ENCODE measurements around the gene MLPH. TPM values are rescaled to one million over a fixed set of nuclear protein-coding genes. Genes with fewer than 3 reads are reported as not detected.

MLPH gene
- total RNA-seq, 3 donors from 2014 or later, result 0.38 to 0.48 (median 0.47) TPM

GRCh38 chr2:237492137-237492890, 5.3 kb downstream of the MLPH start:
- DNase-seq (no peak), ATAC-seq (no peak)
- no peak overlapping the region for H3K4me3 Mint-ChIP-seq
- H3K27me3 Mint-ChIP-seq (ENCODE audit: low read depth), result peaks cover 46% of the 10 kb centered on the region
- no peaks in the 10 kb centered on the region for H3K36me3 Mint-ChIP-seq (ENCODE audit: insufficient read depth)
- H3K9me3 Mint-ChIP-seq, result peaks cover 17% of the 10 kb centered on the region
- H3K4me1 Mint-ChIP-seq (ENCODE audit: low read depth), result no peaks in the 10 kb centered on the region

GRCh38 chr2:237494066-237494465, 7.0 kb downstream of the MLPH start:
- no peak overlapping the region for H3K4me3 Mint-ChIP-seq
- H3K27me3 Mint-ChIP-seq (ENCODE audit: low read depth), result peaks cover 45% of the 10 kb centered on the region
- no peaks in the 10 kb centered on the region for H3K4me1 Mint-ChIP-seq (ENCODE audit: low read depth)
- H3K9me3 Mint-ChIP-seq, result peaks cover 17% of the 10 kb centered on the region
- no peaks in the 10 kb centered on the region for H3K36me3 Mint-ChIP-seq (ENCODE audit: insufficient read depth)
- DNase-seq (no peak), ATAC-seq (no peak)

- H3K4me1 Mint-ChIP-seq (ENCODE audit: low read depth), result no peaks in the 10 kb centered on the region
- H3K4me3 Mint-ChIP-seq, result no peak overlapping the region
- DNase-seq (no peak), ATAC-seq (no peak)
- H3K36me3 Mint-ChIP-seq (ENCODE audit: insufficient read depth), result no peaks in the 10 kb centered on the region
- peaks cover 41% of the 10 kb centered on the region for H3K27me3 Mint-ChIP-seq (ENCODE audit: low read depth)
- peaks cover 15% of the 10 kb centered on the region for H3K9me3 Mint-ChIP-seq
Observed at GRCh38 chr2:237495521-237496117, 8.6 kb downstream of the MLPH start.

- no peak for ATAC-seq
- Mint-ChIP-seq H3K9me3 (peaks cover 7% of the 10 kb centered on the region), H3K27me3 (ENCODE audit: low read depth) (peaks cover 44% of the 10 kb centered on the region)
Observed at GRCh38 chr2:237496428-237496827, 9.4 kb downstream of the MLPH start.

GRCh38 chr2:237497009-237497837, 10.2 kb downstream of the MLPH start:
- peaks cover 46% of the 10 kb centered on the region for H3K27me3 Mint-ChIP-seq (ENCODE audit: low read depth)
- H3K4me3 Mint-ChIP-seq, result no peak overlapping the region
- H3K36me3 Mint-ChIP-seq (ENCODE audit: insufficient read depth), result no peaks in the 10 kb centered on the region
- no peaks in the 10 kb centered on the region for H3K4me1 Mint-ChIP-seq (ENCODE audit: low read depth)
- DNase-seq (no peak), ATAC-seq (no peak)
- H3K9me3 Mint-ChIP-seq, result no peaks in the 10 kb centered on the region

More at GRCh38 chr2:237496428-237496827, 9.4 kb downstream of the MLPH start:
- Mint-ChIP-seq H3K36me3 (ENCODE audit: insufficient read depth) (no peaks in the 10 kb centered on the region), H3K4me1 (ENCODE audit: low read depth) (no peaks in the 10 kb centered on the region), H3K4me3 (no peak overlapping the region)
- DNase-seq, result no peak

- Mint-ChIP-seq H3K27me3 (ENCODE audit: low read depth) (peaks cover 43% of the 10 kb centered on the region), H3K36me3 (ENCODE audit: insufficient read depth) (no peaks in the 10 kb centered on the region), H3K9me3 (no peaks in the 10 kb centered on the region), H3K4me1 (ENCODE audit: low read depth) (no peaks in the 10 kb centered on the region), H3K4me3 (no peak overlapping the region)
- no peak for ATAC-seq
- no peak for DNase-seq
Observed at GRCh38 chr2:237497838-237498186, 10.8 kb downstream of the MLPH start.

- peaks cover 41% of the 10 kb centered on the region for H3K27me3 Mint-ChIP-seq (ENCODE audit: low read depth)
- DNase-seq (no peak), ATAC-seq (no peak)
- no peaks in the 10 kb centered on the region for H3K4me1 Mint-ChIP-seq (ENCODE audit: low read depth)
- H3K9me3 Mint-ChIP-seq, result no peaks in the 10 kb centered on the region
- no peak overlapping the region for H3K4me3 Mint-ChIP-seq
- H3K36me3 Mint-ChIP-seq (ENCODE audit: insufficient read depth), result no peaks in the 10 kb centered on the region
Observed at GRCh38 chr2:237498341-237498740, 11.3 kb downstream of the MLPH start.

- H3K4me1 Mint-ChIP-seq (ENCODE audit: low read depth), result no peaks in the 10 kb centered on the region
- H3K27me3 Mint-ChIP-seq (ENCODE audit: low read depth), result peaks cover 35% of the 10 kb centered on the region
- H3K4me3 Mint-ChIP-seq, result no peak overlapping the region
- ATAC-seq, result no peak
- no peaks in the 10 kb centered on the region for H3K9me3 Mint-ChIP-seq
- DNase-seq, result no peak
- H3K36me3 Mint-ChIP-seq (ENCODE audit: insufficient read depth), result no peaks in the 10 kb centered on the region
Observed at GRCh38 chr2:237500681-237501424, 13.8 kb downstream of the MLPH start.

GRCh38 chr2:237501892-237502513, 15.0 kb downstream of the MLPH start:
- no peak for DNase-seq
- no peak for ATAC-seq
- Mint-ChIP-seq H3K36me3 (ENCODE audit: insufficient read depth) (no peaks in the 10 kb centered on the region), H3K9me3 (no peaks in the 10 kb centered on the region), H3K4me3 (no peak overlapping the region), H3K27me3 (ENCODE audit: low read depth) (peaks cover 30% of the 10 kb centered on the region), H3K4me1 (ENCODE audit: low read depth) (no peaks in the 10 kb centered on the region)

DNA sequence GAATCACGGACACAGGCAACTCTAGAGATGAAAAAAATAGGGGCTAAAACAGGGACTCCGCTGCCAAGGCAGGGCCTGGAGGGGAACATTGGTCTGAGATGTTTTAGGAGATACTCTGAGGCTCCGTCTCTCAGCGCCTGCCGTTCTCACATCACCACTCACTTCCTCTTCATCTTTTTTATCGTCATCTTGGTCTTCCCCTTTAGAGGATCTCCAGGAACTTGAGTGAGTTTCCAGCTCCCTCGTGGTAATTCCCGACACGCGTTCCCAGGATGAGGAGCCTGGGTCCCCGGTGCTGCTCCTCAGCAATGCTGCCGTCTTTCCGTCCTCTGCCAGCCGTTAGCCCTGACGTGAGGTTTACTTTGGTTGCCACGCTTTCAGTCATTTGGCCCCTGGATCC, 16.1 kb downstream of the MLPH start:
- DNase-seq, result no peak
- no peaks in the 10 kb centered on the region for H3K9me3 Mint-ChIP-seq

DNA sequence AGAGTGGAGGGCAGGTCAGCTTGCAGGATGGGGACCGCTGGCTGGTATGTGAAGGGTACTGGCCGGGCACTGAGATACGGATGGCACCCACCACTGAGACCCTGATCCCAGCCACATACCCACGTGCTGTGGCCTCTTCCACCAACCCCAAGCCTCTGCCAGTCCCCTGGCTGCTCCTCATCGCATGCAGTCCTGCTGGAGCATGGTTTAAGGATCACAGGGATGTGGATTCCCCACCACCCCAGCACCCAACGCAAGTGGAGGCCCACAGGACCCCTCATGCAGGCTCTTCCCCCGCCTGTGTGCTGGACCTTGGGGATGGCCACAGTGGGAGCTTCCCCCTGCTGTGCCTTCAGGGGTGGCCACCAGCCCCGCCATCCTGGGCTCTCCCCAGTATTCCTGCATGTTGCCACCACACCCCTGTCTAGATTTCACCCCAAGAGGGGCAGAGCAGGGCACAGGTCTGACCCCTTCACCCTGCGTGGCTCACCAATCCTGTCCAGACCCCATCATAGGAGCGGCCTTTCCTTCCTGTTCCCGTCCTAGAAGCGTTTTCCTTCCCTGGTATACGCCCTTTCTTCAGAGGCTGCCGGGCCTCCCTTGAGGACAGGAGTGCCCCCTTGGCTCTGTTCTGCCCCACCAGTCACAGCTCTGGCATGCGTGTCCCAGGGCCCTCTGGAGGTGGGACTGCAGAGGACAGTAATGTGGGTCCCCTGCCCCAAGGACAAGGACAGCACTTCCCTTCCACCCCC, 18.3 kb downstream of the MLPH start:
- Mint-ChIP-seq H3K27me3 (ENCODE audit: low read depth) (peaks cover 20% of the 10 kb centered on the region), H3K4me3 (no peak overlapping the region), H3K9me3 (no peaks in the 10 kb centered on the region), H3K4me1 (ENCODE audit: low read depth) (no peaks in the 10 kb centered on the region), H3K36me3 (ENCODE audit: insufficient read depth) (no peaks in the 10 kb centered on the region)
- DNase-seq (no peak), ATAC-seq (no peak)

More for the DNA sequence above, 16.1 kb downstream of the MLPH start:
- no peak overlapping the region for H3K4me3 Mint-ChIP-seq
- ATAC-seq, result no peak
- H3K27me3 Mint-ChIP-seq (ENCODE audit: low read depth), result peaks cover 25% of the 10 kb centered on the region
- no peaks in the 10 kb centered on the region for H3K4me1 Mint-ChIP-seq (ENCODE audit: low read depth)
- H3K36me3 Mint-ChIP-seq (ENCODE audit: insufficient read depth), result no peaks in the 10 kb centered on the region

DNA sequence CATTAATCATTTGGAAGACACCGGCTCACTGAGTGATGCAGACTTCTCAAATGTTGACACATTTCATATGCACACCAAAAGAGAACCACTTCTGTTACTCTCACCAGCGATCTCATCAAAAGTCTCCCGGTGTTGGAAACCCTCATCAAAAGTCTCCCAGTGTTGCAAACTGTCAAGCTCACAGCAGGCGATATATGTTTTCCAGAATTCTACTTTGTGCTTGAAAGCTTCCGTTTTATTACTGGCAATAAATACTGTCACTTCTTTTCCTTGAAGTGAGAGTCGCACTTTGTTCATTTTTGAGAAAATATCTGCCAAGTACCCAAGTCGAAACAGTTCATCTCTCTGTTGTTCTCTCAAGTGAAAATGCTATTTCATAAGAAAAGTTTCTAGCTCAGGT, 20.5 kb downstream of the MLPH start:
- Mint-ChIP-seq H3K27me3 (ENCODE audit: low read depth) (peaks cover 12% of the 10 kb centered on the region), H3K9me3 (no peaks in the 10 kb centered on the region), H3K4me1 (ENCODE audit: low read depth) (no peaks in the 10 kb centered on the region), H3K36me3 (ENCODE audit: insufficient read depth) (no peaks in the 10 kb centered on the region), H3K4me3 (no peak overlapping the region)
- DNase-seq (no peak), ATAC-seq (no peak)

DNA sequence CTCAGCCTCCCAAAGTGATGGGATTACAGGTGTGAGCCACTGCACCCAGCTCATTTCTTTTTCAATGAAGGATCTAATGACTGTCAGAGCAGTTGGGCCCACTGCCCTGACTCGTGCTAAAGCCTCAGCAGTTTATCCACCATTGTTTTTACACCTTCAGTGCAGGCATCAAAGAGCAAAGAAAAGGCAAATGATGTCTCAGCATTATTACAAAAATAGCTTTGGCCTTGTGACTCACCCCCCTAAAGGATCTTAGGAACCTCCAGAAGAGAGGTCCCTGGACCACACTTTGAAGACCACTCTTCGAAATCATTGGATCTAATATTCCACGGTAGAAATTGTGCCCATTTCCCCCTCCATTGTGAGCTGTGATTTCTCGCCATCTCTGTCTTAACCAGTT, 21.3 kb downstream of the MLPH start:
- Mint-ChIP-seq H3K4me3 (no peak overlapping the region), H3K36me3 (ENCODE audit: insufficient read depth) (no peaks in the 10 kb centered on the region), H3K9me3 (no peaks in the 10 kb centered on the region), H3K4me1 (ENCODE audit: low read depth) (no peaks in the 10 kb centered on the region), H3K27me3 (ENCODE audit: low read depth) (peaks cover 11% of the 10 kb centered on the region)
- ATAC-seq (no peak), DNase-seq (no peak)
